CD4-positive, alpha-beta T cell (primary cell): ENCODE data around the gene FOXQ1. TPM values are rescaled to one million over a fixed set of nuclear protein-coding genes. Genes with fewer than 3 reads are reported as not detected.

Source experiments
- ATAC-seq: fragments of 200-7000 bp; cut with Tn5 transposase; one replicate; pipeline ENCODE4 v1.10.0; 2022; ENCODE audit warnings: mild to moderate bottlenecking; ENCODE audit not compliant: poor library complexity
- CTCF ChIA-PET: fragments of 350-600 bp; sonication (Branson Sonifier 250); formaldehyde crosslinking; loops from one replicate; lab custom pipeline; 2021; ENCODE audit warnings: antibody characterized with exemption, inconsistent platforms; lab: Charles Lee
- POLR2A ChIA-PET: fragments of 350-600 bp; sonication (Branson Sonifier 250); formaldehyde crosslinking; loops from one replicate; lab custom pipeline; 2021; ENCODE audit warnings: antibody characterized with exemption, inconsistent platforms; lab: Charles Lee
- DNase-seq, 14 experiments: peaks; one replicate each; pipeline ENCODE4 v3.0.0-alpha.2; 2013 to 2020; ENCODE audit warnings: mixed read lengths in 2 of 14
- H3K27ac ChIP-seq, 2 donors: one replicate each; pipeline versions ENCODE4 v1.5.1 to v1.7.0; 2013; ENCODE audit warnings: low read length in 2 of 2, low read depth in 1 of 2, mild to moderate bottlenecking in 1 of 2
- H3K27me3 ChIP-seq, 2 experiments: 1 replicate in 1 of 2; 2 replicates in 1 of 2; pipeline versions ENCODE4 v1.6.1 to v1.7.0; 2013; ENCODE audit warnings: low read length in 2 of 2, control low read depth in 1 of 2, mild to moderate bottlenecking in 1 of 2, moderate library complexity in 1 of 2; ENCODE audit not compliant: insufficient read depth in 2 of 2, control insufficient read depth in 1 of 2
- H3K36me3 ChIP-seq: one replicate; pipeline ENCODE4 v1.6.1; 2013; ENCODE audit warnings: low read length, control low read depth; ENCODE audit not compliant: insufficient read depth
- H3K4me1 ChIP-seq: one replicate; pipeline ENCODE4 v1.6.1; 2013; ENCODE audit warnings: low read length, control low read depth; ENCODE audit not compliant: insufficient read depth
- H3K4me3 ChIP-seq: one replicate; pipeline ENCODE4 v1.5.1; 2013; ENCODE audit warnings: mild to moderate bottlenecking, low read length, moderate library complexity
- H3K9me3 ChIP-seq, 2 experiments: 1 replicate in 1 of 2; 2 replicates in 1 of 2; pipeline versions ENCODE4 v1.6.1 to v1.7.0; 2013; ENCODE audit warnings: low read length in 2 of 2, mild to moderate bottlenecking in 2 of 2, control low read depth in 1 of 2, moderate library complexity in 1 of 2; ENCODE audit not compliant: control insufficient read depth in 1 of 2, insufficient read depth in 1 of 2
- H3K27ac Mint-ChIP-seq: one replicate; pipeline ENCODE4 v1.8.0; 2020; ENCODE audit warnings: mixed read lengths
- H3K27me3 Mint-ChIP-seq: one replicate; pipeline ENCODE4 v1.8.0; 2021; ENCODE audit warnings: mixed read lengths
- H3K36me3 Mint-ChIP-seq: one replicate; pipeline ENCODE4 v1.8.0; 2021; ENCODE audit warnings: low read depth, mixed read lengths
- H3K4me1 Mint-ChIP-seq: one replicate; pipeline ENCODE4 v1.8.0; 2021; ENCODE audit warnings: low read depth, mixed read lengths
- H3K4me3 Mint-ChIP-seq: one replicate; pipeline ENCODE4 v1.8.0; 2020; ENCODE audit warnings: mild to moderate bottlenecking, mixed read lengths
- H3K9me3 Mint-ChIP-seq: one replicate; pipeline ENCODE4 v1.8.0; 2020; ENCODE audit warnings: mixed read lengths
- intact Hi-C, 2 experiments: fragments of 100-400 bp; cut with DNase I in 1 of 2; cut with micrococcal nuclease in 1 of 2; formaldehyde crosslinking; loops; one replicate each; pipeline versions ENCODE4 v1.15.1 to v1.9.0; 2023 to 2025; cut with DNase I, micrococcal nuclease
- total RNA-seq, 174 experiments: library from RNA in 2 of 174; stranded (reverse) in 2 of 174; gene quantifications; one replicate each; pipeline ENCODE4 v1.2.3 and lab custom pipeline; 2021 to 2026
- TF ChIP-seq, protein P1 (sequence below): fragments of 200-600 bp; IDR thresholded peaks from one replicate; pipeline ENCODE4 v1.8.0; 2022; ENCODE audit warnings: antibody characterized with exemption, mild to moderate bottlenecking

Gene FOXQ1
- total RNA-seq, 2 experiments from 2014 or later = not detected

GRCh38 chr6:1322156-1322555, 10.3 kb downstream of the FOXQ1 start:
- no peaks in the 10 kb centered on the region for H3K4me1 Mint-ChIP-seq
- no peak overlapping the region for H3K4me3 Mint-ChIP-seq
- Histone ChIP-seq H3K27me3 (peaks cover 14 to 17% of the 10 kb centered on the region in 2 experiments), H3K9me3 (peaks cover 0 to 10% of the 10 kb centered on the region in 2 experiments), H3K36me3 (no peaks in the 10 kb centered on the region), H3K27ac (no peak overlapping the region), H3K4me1 (no peaks in the 10 kb centered on the region), H3K4me3 (no peak overlapping the region)
- H3K27ac Mint-ChIP-seq = no peak overlapping the region
- POLR2A ChIA-PET = no interaction called here
- DNase-seq (no peak), ATAC-seq (no peak)
- H3K36me3 Mint-ChIP-seq = no peaks in the 10 kb centered on the region
- peaks cover 62% of the 10 kb centered on the region for H3K27me3 Mint-ChIP-seq
- TF ChIP-seq, protein P1, sequence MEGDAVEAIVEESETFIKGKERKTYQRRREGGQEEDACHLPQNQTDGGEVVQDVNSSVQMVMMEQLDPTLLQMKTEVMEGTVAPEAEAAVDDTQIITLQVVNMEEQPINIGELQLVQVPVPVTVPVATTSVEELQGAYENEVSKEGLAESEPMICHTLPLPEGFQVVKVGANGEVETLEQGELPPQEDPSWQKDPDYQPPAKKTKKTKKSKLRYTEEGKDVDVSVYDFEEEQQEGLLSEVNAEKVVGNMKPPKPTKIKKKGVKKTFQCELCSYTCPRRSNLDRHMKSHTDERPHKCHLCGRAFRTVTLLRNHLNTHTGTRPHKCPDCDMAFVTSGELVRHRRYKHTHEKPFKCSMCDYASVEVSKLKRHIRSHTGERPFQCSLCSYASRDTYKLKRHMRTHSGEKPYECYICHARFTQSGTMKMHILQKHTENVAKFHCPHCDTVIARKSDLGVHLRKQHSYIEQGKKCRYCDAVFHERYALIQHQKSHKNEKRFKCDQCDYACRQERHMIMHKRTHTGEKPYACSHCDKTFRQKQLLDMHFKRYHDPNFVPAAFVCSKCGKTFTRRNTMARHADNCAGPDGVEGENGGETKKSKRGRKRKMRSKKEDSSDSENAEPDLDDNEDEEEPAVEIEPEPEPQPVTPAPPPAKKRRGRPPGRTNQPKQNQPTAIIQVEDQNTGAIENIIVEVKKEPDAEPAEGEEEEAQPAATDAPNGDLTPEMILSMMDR = no peak
- no peaks in the 10 kb centered on the region for H3K9me3 Mint-ChIP-seq
- CTCF ChIA-PET = no interaction called here
- intact Hi-C loops = no loop called here

GRCh38 chr6:1322696-1323219, 10.9 kb downstream of the FOXQ1 start:
- Histone ChIP-seq H3K4me3 (no peak overlapping the region), H3K4me1 (no peaks in the 10 kb centered on the region), H3K9me3 (peaks cover 0 to 5% of the 10 kb centered on the region in 2 experiments), H3K27ac (no peak overlapping the region), H3K27me3 (peaks cover 14 to 17% of the 10 kb centered on the region in 2 experiments), H3K36me3 (no peaks in the 10 kb centered on the region)
- DNase-seq (no peak), ATAC-seq (no peak)
- Mint-ChIP-seq H3K4me3 (no peak overlapping the region), H3K27me3 (peaks cover 66% of the 10 kb centered on the region), H3K36me3 (no peaks in the 10 kb centered on the region), H3K9me3 (no peaks in the 10 kb centered on the region), H3K4me1 (no peaks in the 10 kb centered on the region), H3K27ac (no peak overlapping the region)
- intact Hi-C loops = no loop called here
- TF ChIP-seq, protein P1 = no peak
- ChIA-PET POLR2A (no interaction called here), CTCF (no interaction called here)

DNA sequence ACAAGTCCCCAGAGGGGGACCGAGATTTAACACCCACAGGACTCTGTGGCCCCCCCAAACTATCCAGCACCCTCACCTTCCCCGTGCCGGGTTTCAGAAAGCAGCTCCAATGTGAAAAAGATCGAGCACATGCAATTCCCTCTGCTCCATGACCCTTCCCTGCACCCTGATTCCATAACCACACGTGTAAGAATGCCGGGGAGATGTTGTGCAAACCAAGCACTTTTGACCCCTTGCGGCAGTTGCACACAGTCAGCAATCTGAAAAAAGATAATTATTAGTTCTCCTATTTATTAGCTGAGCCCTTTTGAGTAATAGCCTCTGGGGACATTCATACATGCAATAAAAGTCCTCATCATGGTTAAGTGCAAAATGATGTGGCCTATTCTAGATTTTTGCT, 13.0 kb downstream of the FOXQ1 start:
- no peaks in the 10 kb centered on the region for H3K4me1 Mint-ChIP-seq
- intact Hi-C loops = no loop called here
- no peaks in the 10 kb centered on the region for H3K36me3 ChIP-seq
- no peaks in the 10 kb centered on the region for H3K9me3 Mint-ChIP-seq
- no peak overlapping the region for H3K27ac ChIP-seq
- no peak overlapping the region for H3K27ac Mint-ChIP-seq
- H3K4me1 ChIP-seq = no peaks in the 10 kb centered on the region
- peaks cover 0 to 3% of the 10 kb centered on the region in 2 experiments for H3K9me3 ChIP-seq
- no peak overlapping the region for H3K4me3 ChIP-seq
- CTCF ChIA-PET = no interaction called here
- no peaks in the 10 kb centered on the region for H3K36me3 Mint-ChIP-seq
- TF ChIP-seq, protein P1 = no peak
- ATAC-seq (no peak), DNase-seq (no peak)
- peaks cover 14 to 23% of the 10 kb centered on the region in 2 experiments for H3K27me3 ChIP-seq
- no peak overlapping the region for H3K4me3 Mint-ChIP-seq
- POLR2A ChIA-PET = no interaction called here
- peaks cover 75% of the 10 kb centered on the region for H3K27me3 Mint-ChIP-seq
